SU-DHL-6 (cell line): ENCODE results near the gene IGFLR1.

Experiments used
- H2AFZ ChIP-seq: fragments of 200-600 bp; sonication (generic); 2 replicates; pipeline ENCODE4 v1.6.1; 2014; ENCODE audit warnings: low read depth, mild to moderate bottlenecking, moderate library complexity, mixed read lengths, antibody characterized with exemption, low read length; ENCODE audit not compliant: severe bottlenecking
- H3F3A ChIP-seq: fragments of 200-600 bp; shearing (Covaris generic); 2 replicates; pipeline ENCODE4 v1.6.0; 2016; ENCODE audit warnings: antibody characterized with exemption, mild to moderate bottlenecking; ENCODE audit not compliant: insufficient read depth
- H3K27ac ChIP-seq: fragments of 200-600 bp; sonication (generic); 2 replicates; pipeline ENCODE4 v1.5.1; 2016; ENCODE audit warnings: low read depth, mild to moderate bottlenecking, low read length, moderate library complexity, mixed read lengths
- H3K27me3 ChIP-seq: fragments of 200-600 bp; sonication (generic), shearing (Covaris generic); 2 replicates; pipeline ENCODE4 v1.6.0; 2014; ENCODE audit warnings: mild to moderate bottlenecking, low read length
- H3K36me3 ChIP-seq: fragments of 200-600 bp; sonication (generic); 2 replicates; pipeline ENCODE4 v1.6.1; 2014; ENCODE audit warnings: mild to moderate bottlenecking, low read length, mixed read lengths
- H3K4me2 ChIP-seq: fragments of 300-600, 200-600 bp; shearing (Covaris generic), sonication (generic); 2 replicates; pipeline ENCODE4 v1.6.0; 2014; ENCODE audit warnings: low read length, low read depth, mild to moderate bottlenecking; ENCODE audit not compliant: poor library complexity, severe bottlenecking
- H3K4me3 ChIP-seq: fragments of 200-600 bp; sonication (generic); 2 replicates; pipeline ENCODE4 v1.5.1; 2014; ENCODE audit warnings: antibody characterized with exemption, low read length, mild to moderate bottlenecking, mixed read lengths; ENCODE audit not compliant: insufficient read depth, poor library complexity, severe bottlenecking
- H3K79me2 ChIP-seq: fragments of 200-600 bp; sonication (generic); 2 replicates; pipeline ENCODE4 v1.6.1; 2014; ENCODE audit warnings: mild to moderate bottlenecking, low read length, moderate library complexity; ENCODE audit not compliant: insufficient read depth
- H3K9ac ChIP-seq: fragments of 200-600 bp; sonication (generic); 2 replicates; pipeline ENCODE4 v1.7.0; 2014; ENCODE audit warnings: mild to moderate bottlenecking, low read length
- H3K9me2 ChIP-seq: fragments of 200-600 bp; sonication (generic); replicated peaks from 2 replicates; pipeline ENCODE4 v1.6.1; 2014; ENCODE audit warnings: low read length; ENCODE audit not compliant: insufficient read depth
- H3K9me3 ChIP-seq: fragments of 200-600 bp; sonication (generic); 2 replicates; pipeline ENCODE4 v1.6.1; 2014; ENCODE audit warnings: low read length, mixed read lengths; ENCODE audit not compliant: insufficient read depth
- H4K20me1 ChIP-seq: fragments of 200-600 bp; sonication (generic); 2 replicates; pipeline ENCODE4 v1.6.1; 2014; ENCODE audit warnings: low read depth, mild to moderate bottlenecking, antibody characterized with exemption, low read length, moderate library complexity, mixed read lengths
- CTCF ChIP-seq: fragments of 200-600 bp; sonication (generic); IDR thresholded peaks from one replicate; pipeline ENCODE4 v1.5.1; 2017; ENCODE audit warnings: antibody characterized with exemption, mild to moderate bottlenecking, low read length, moderate library complexity; ENCODE audit not compliant: insufficient read depth, poor library complexity, severe bottlenecking
- EZH2phosphoT487 ChIP-seq: fragments of 200-600 bp; sonication (generic), shearing (Covaris generic); conservative IDR thresholded peaks from 2 replicates; pipeline ENCODE4 v1.6.1; 2018; ENCODE audit warnings: mild to moderate bottlenecking, antibody characterized with exemption, low read length, moderate library complexity, mixed read lengths

The IGFLR1 gene

DNA sequence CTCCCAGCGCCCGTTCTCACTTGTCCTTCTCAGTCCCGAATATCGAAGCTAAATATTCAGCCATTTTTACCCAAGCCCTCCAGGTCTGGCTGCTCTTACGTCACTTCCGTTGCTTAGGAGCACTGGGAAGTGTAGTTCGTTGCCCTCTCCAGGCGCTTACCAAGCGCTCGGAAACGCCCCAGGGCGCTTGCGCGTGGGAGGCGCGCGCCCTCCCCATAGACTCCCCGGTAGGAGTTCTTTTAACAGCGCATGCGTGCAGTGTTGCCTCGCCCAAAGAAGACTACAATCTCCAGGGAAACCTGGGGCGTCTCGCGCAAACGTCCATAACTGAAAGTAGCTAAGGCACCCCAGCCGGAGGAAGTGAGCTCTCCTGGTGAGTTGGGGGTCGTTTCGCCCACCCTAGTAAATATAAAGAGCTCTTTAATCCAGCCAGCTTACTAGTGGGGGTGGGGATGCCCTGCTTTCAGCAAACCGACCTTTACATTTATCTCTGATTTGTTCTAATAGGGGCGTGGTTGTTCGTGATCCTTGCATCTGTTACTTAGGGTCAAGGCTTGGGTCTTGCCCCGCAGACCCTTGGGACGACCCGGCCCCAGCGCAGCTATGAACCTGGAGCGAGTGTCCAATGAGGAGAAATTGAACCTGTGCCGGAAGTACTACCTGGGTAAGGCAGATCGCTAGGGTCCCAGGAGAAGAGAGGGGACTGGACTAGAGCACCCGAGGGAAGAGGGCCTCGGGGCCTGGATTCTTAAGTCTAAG is 3.3 kb upstream of the IGFLR1 start, which contains the start of the genes PSENEN and U2AF1L4:
TSS of gene PSENEN (plus strand) at position 324 of the 759 bp plus-strand sequence. CDS start at position 604, 280 bp downstream.
TSS of gene U2AF1L4 (minus strand) at position 91 of the 759 bp plus-strand sequence. CDS start at position 64, 27 bp downstream.
- peak within 1 kb of the TSS; percentile 92 for H3K4me2 ChIP-seq
- peaks cover 14% of the 10 kb centered on the region for H3F3A ChIP-seq
- peak within 1 kb of the TSS; percentile 75 for H3K9ac ChIP-seq
- H3K27ac ChIP-seq: peak within 1 kb of the TSS; percentile 86
- peaks cover 11% of the 10 kb centered on the region for H3K79me2 ChIP-seq
- H3K9me2 ChIP-seq: no peaks in the 10 kb centered on the region
- TF ChIP-seq CTCF (no peak), EZH2phosphoT487 (no peak)
- H4K20me1 ChIP-seq: no peaks in the 10 kb centered on the region
- no peaks in the 10 kb centered on the region for H3K36me3 ChIP-seq
- H3K27me3 ChIP-seq: no peaks in the 10 kb centered on the region
- H3K4me3 ChIP-seq: peak within 1 kb of the TSS; percentile 76
- no peaks in the 10 kb centered on the region for H3K9me3 ChIP-seq
- H2AFZ ChIP-seq: peak within 1 kb of the TSS; percentile 49

GRCh38 chr19:35744430-35745327 is 2.4 kb upstream of the IGFLR1 start:
- H2AFZ ChIP-seq: peak overlapping the region; percentile 49
- peaks cover 14% of the 10 kb centered on the region for H3F3A ChIP-seq
- peak overlapping the region; percentile 75 for H3K4me2 ChIP-seq
- H3K36me3 ChIP-seq: no peaks in the 10 kb centered on the region
- peak overlapping the region; percentile 76 for H3K4me3 ChIP-seq
- H3K9ac ChIP-seq: peak overlapping the region; percentile 75
- no peaks in the 10 kb centered on the region for H4K20me1 ChIP-seq
- H3K9me2 ChIP-seq: no peaks in the 10 kb centered on the region
- peak overlapping the region; percentile 86 for H3K27ac ChIP-seq
- H3K79me2 ChIP-seq: peaks cover 11% of the 10 kb centered on the region
- no peaks in the 10 kb centered on the region for H3K27me3 ChIP-seq
- TF ChIP-seq EZH2phosphoT487: no peak
- TF ChIP-seq CTCF: no peak
- H3K9me3 ChIP-seq: no peaks in the 10 kb centered on the region

GRCh38 chr19:35743640-35744429 is 1.6 kb upstream of the IGFLR1 start:
- H4K20me1 ChIP-seq: no peaks in the 10 kb centered on the region
- H3F3A ChIP-seq: peaks cover 18% of the 10 kb centered on the region
- H3K9me3 ChIP-seq: no peaks in the 10 kb centered on the region
- H3K27me3 ChIP-seq: no peaks in the 10 kb centered on the region
- no peak for TF ChIP-seq EZH2phosphoT487
- no peak for TF ChIP-seq CTCF
- H3K36me3 ChIP-seq: no peaks in the 10 kb centered on the region
- peak overlapping the region; percentile 75 for H3K9ac ChIP-seq
- no peaks in the 10 kb centered on the region for H3K9me2 ChIP-seq
- H2AFZ ChIP-seq: no peak overlapping the region
- peaks cover 7% of the 10 kb centered on the region for H3K79me2 ChIP-seq
- peak overlapping the region; percentile 75 for H3K4me2 ChIP-seq
- peak overlapping the region; percentile 86 for H3K27ac ChIP-seq
- H3K4me3 ChIP-seq: peak overlapping the region; percentile 76
